Amygdala (tissue), 56 donors: Measurements from ENCODE around the gene POLR1B.
"Not testable (repeated sequence)": the region's sequence is repeated elsewhere in the genome, so short reads cannot be mapped to it uniquely, and the experiment has no call there.

ENCODE experiments used
- DNase-seq, 56 donors: peaks; one replicate each; lab custom pipeline; 2025; lab: John Stamatoyannopoulos, UW

POLR1B gene

GRCh38 chr2:112591413-112591812 is 49.1 kb downstream of the POLR1B start:
- DNase-seq, result no peak

GRCh38 chr2:112593736-112594135 is 51.5 kb downstream of the POLR1B start:
- DNase-seq, result no peak

GRCh38 chr2:112597537-112598322 is 55.5 kb downstream of the POLR1B start:
- no peak for DNase-seq

- no peak for DNase-seq
These were observed 58.4 kb downstream of the POLR1B start for GRCh38 chr2:112600634-112601033.

- no peak for DNase-seq
These were observed 59.5 kb downstream of the POLR1B start for GRCh38 chr2:112601754-112602153.

- no peak for DNase-seq
These were observed 60.7 kb downstream of the POLR1B start for GRCh38 chr2:112602917-112603316.

- no peak for DNase-seq
These were observed 61.5 kb downstream of the POLR1B start for GRCh38 chr2:112603731-112604130.

- no peak for DNase-seq
These were observed 62.7 kb downstream of the POLR1B start for GRCh38 chr2:112604952-112605351.

DNA sequence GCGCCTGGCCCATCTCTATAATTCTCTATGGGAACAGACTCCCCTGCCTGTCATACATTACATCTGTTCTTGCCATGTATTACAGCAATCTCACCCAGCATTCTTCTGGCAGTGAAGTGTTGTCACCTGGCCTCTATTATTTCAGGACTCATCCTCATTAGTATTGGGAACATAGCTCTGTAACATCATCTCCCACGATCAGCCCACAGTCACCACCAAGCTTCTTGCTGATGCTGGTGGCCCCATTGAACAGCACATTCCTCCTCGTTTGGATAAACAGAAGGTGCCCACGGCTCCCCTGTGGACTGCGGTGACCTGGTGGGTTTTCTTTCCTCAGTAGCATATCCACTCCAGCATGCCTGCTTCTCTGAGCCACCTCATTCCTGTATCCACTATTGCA is 63.7 kb downstream of the POLR1B start:
- peak in 2 of 56 donors; percentile 3 to 14 for DNase-seq

DNA sequence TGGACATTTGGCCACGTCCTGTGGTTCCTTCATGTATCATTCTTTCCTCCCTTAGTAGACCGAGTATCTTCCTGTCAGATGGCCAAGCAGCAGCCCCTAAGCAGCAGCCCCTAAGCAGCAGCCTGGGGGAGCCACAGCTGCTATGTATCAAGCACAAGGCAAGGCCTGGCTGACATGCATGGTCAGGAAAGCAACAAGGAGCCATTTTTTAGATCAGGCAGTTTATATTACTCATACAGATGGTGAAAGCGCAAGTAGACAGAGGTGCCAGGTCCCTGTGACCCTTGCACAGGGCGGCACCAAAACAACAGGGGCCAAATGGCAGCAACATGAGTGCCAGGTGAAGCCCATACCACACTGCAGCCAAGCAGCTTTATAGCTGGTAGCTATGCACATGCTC is 64.3 kb downstream of the POLR1B start:
- DNase-seq, result no peak

DNA sequence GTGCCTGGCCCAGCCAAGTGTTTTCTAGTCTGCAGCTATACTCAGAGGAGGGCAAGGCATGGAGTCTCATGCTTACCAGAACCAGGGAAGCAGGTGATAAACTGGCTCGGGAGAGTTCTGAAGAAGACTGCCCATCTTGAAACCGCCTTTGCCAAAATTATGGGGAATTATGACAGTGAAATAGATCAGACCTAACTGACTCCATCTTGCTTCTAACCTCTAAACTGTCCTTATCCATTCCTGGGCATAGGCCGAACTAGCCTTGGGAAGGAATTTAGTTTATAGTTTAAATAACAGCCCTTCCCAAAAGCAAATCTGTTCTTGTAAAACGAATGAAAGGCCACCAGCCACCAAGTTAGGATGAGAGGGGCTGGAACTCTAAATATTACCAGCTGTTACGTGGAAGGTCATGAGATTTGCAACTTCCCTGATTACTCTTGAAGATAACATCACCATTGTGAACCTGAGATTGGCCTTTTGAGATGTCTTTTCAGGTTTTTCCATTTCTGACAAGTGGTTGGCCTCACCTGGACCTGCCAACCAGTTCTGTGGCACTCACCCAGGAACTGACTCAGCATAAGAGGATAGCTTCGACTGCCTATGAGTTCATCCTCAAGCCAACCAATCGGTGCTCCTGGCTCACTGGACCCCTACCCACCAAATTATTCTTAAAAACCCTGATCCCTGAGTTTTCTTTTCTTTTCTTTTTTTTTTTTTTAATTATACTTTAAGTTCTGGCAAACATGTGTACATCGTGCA is 65.6 kb downstream of the POLR1B start:
- DNase-seq, result no peak

GRCh38 chr2:112609320-112609719 is 67.1 kb downstream of the POLR1B start:
- DNase-seq, result not testable (repeated sequence)

- DNase-seq, result not testable (repeated sequence)
These were observed 70.0 kb downstream of the POLR1B start for GRCh38 chr2:112612283-112612682.

GRCh38 chr2:112614201-112614840 is 72.1 kb downstream of the POLR1B start:
- DNase-seq, result no peak

DNA sequence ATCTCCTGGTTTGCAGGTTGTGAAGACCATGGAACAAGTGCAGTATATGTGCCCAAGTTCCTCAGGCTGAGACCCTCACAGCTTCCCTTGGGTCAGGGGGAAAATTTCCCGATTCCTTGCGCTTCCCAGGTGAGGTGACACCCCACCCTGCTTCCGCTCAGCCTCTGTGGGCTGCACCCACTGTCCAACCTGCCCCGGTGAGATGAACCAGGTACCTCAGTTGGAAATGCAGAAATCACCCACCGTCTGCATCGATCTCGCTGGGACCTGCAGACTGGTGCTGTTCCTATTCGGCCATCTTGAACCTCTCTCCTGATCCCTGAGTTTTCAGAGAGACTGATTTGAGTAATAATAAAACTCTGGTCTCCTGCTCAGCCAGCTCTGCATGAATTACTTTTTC is 72.8 kb downstream of the POLR1B start:
- no peak for DNase-seq

- DNase-seq, result not testable (repeated sequence)
These were observed 73.5 kb downstream of the POLR1B start for GRCh38 chr2:112615798-112616197.

- DNase-seq, result no peak
These were observed 76.1 kb downstream of the POLR1B start for GRCh38 chr2:112618383-112618782.

GRCh38 chr2:112621790-112622527 is 79.7 kb downstream of the POLR1B start:
- DNase-seq, result no peak

DNA sequence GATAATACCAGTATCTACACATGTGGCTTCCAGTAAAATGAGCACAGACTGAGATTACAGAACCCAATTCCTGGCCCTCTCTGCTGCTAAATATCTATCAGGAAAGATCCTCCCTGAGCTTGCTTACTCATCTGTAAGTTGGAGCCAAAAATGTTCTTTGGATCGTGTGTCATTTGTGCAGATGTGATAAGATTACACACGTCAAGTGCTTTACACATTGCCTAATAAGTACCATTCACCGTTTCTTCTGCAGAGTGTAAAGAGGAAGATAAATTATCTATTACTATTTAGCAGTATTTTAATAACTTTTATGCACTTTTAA is 80.2 kb downstream of the POLR1B start:
- DNase-seq, result no peak

DNA sequence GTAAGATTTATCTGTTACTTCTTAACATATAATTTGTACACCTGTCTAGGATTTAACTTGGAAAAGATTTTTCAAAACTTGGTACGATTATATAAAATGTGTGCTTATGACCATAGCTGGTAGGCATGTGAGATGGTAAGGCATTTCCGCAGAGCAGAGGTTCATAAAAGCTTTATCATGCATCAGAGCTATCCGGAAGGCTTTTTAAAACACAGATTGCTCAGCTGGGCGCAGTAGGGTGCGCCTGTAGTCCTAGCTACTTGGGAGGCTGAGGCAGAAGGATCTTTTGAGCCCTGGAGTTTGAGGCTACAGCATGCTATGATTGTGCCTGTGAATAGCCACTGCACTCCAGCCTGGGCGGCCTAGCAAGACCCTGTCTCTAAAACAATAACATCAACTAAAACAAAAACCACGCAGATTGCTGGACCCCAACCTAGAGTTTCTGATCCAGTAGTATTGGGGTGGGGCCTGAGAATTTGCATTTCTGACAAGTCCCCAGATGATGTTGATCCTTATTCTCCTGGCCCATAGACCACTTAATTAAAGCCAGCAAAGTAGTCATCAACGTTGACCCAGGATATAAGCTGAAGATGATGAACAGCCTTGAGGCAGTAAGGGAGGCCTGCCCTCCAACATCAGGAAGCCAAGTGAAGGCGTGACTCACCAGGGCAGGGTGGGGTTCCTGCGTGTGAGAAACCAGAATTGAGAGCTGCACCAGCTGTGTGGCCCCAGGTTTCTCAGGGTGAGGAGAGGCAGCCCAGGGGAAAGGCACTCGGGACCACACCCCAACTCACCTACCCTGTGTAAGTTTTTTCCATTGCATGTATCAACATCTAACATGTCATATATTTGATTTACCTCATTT is 81.9 kb downstream of the POLR1B start:
- no peak for DNase-seq
